Body of pancreas (tissue), 4 donors: ENCODE results near the gene SULT1A3.

ENCODE experiments used
- CTCF ChIP-seq, 7 experiments: fragments of 450-650 bp in 4 of 7; fragments of 200-600 bp in 3 of 7; sonication (generic) in 3 of 7; IDR thresholded peaks; one replicate each; pipeline ENCODE4 v1.5.1; 2016 to 2019; ENCODE audit warnings: antibody characterized with exemption in 7 of 7
- POLR2A ChIP-seq, 3 donors: fragments of 450-650 bp; IDR thresholded peaks; one replicate each; pipeline ENCODE4 v1.6.1; 2016; ENCODE audit warnings: antibody characterized with exemption in 3 of 3, mild to moderate bottlenecking in 2 of 3

DNA sequence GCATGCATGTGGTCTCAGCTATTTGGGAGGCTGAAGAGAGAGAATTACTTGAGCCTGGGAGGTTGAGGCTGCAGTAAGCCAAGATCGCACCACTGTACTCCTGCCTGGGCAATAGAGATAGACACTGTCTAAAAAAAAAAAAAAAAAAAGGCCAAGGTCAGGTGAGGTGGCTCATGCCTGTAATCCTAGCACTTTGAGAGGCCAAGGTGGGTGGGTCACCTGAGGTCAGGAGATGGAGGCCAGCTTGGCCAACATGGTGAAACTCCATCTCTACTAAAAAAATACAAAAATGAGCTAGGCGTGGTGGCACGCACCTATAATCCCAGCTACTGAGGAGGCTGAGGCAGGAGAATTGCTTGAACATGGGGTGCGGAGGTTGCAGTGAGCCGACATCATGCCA is 43.9 kb upstream of the SULT1A3 start:
- no peak for TF ChIP-seq CTCF (IDR thresholded peaks at IDR 0.05)
- TF ChIP-seq POLR2A (IDR thresholded peaks at IDR 0.05): no peak
